Activated naive CD4-positive, alpha-beta T cell treated with anti-CD3 and anti-CD28 coated beads, Interleukin-2, amount 10 ng/mL, durations not matched to agents 7 days and 5 days (primary cell): ENCODE measurements around the gene WEE2.

Experiments
- CTCF ChIA-PET: fragments of 350-600 bp; sonication (Branson Sonifier 250); formaldehyde crosslinking; loops from one replicate; lab custom pipeline; 2021; ENCODE audit warnings: antibody characterized with exemption; lab: Charles Lee
- DNase-seq: peaks from one replicate; pipeline ENCODE4 v3.0.0-alpha.2; 2020
- H3K27ac Mint-ChIP-seq: one replicate; pipeline ENCODE4 v1.8.0; 2021; ENCODE audit warnings: mild to moderate bottlenecking, moderate library complexity, mixed read lengths
- H3K27me3 Mint-ChIP-seq: one replicate; pipeline ENCODE4 v1.8.0; 2021; ENCODE audit warnings: mild to moderate bottlenecking, mixed read lengths
- H3K36me3 Mint-ChIP-seq: one replicate; pipeline ENCODE4 v1.8.0; 2021; ENCODE audit warnings: mixed read lengths
- H3K4me1 Mint-ChIP-seq: one replicate; pipeline ENCODE4 v1.8.0; 2021; ENCODE audit warnings: mixed read lengths
- H3K4me3 Mint-ChIP-seq: one replicate; pipeline ENCODE4 v1.8.0; 2021; ENCODE audit warnings: mild to moderate bottlenecking, moderate library complexity, mixed read lengths
- H3K9me3 Mint-ChIP-seq: one replicate; pipeline ENCODE4 v1.8.0; 2021; ENCODE audit warnings: mixed read lengths

WEE2 gene

GRCh38 chr7:141697211-141697871, 10.8 kb upstream of the WEE2 start:
- CTCF ChIA-PET: no interaction called here
- H3K36me3 Mint-ChIP-seq: peaks cover 13% of the 10 kb centered on the region
- no peak overlapping the region for H3K27ac Mint-ChIP-seq
- no peaks in the 10 kb centered on the region for H3K9me3 Mint-ChIP-seq
- H3K4me3 Mint-ChIP-seq: no peak overlapping the region
- no peak for DNase-seq
- no peaks in the 10 kb centered on the region for H3K27me3 Mint-ChIP-seq
- peaks cover 31% of the 10 kb centered on the region for H3K4me1 Mint-ChIP-seq

- peaks cover 3% of the 10 kb centered on the region for H3K27me3 Mint-ChIP-seq
- peaks cover 13% of the 10 kb centered on the region for H3K36me3 Mint-ChIP-seq
- CTCF ChIA-PET: no interaction called here
- H3K9me3 Mint-ChIP-seq: no peaks in the 10 kb centered on the region
- H3K4me1 Mint-ChIP-seq: peaks cover 34% of the 10 kb centered on the region
- no peak overlapping the region for H3K27ac Mint-ChIP-seq
- H3K4me3 Mint-ChIP-seq: no peak overlapping the region
- no peak for DNase-seq
Measured at GRCh38 chr7:141698247-141699015, 9.7 kb upstream of the WEE2 start.

DNA sequence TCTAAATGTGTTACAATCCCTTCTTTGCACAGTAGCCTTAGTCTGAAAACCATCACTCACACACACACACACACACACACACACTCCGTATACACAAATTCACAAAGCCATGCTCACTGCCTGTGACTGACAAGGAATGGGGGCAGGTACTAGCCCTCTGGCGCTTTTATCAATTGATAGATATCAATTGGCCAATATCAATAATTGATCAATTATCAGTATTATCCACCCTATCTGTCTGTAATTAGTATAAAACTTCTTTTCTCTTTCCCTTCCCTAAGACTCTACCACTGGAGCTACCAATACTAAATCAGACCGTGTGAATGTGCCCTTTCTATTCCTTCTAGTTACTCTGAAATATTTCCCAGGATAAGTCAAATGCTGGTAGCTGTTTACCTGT, 8.3 kb upstream of the WEE2 start:
- peak overlapping the region; percentile 76 for H3K4me3 Mint-ChIP-seq
- CTCF ChIA-PET: interaction anchor here (1.2 to 3.3 kb wide), 2 partner anchors 14 to 45 kb away, joined by 4 to 15 read pairs; no protein-coding TSS in a partner anchor
- H3K4me1 Mint-ChIP-seq: peaks cover 34% of the 10 kb centered on the region
- no peak for DNase-seq
- H3K27ac Mint-ChIP-seq: peak overlapping the region; percentile 1
- H3K9me3 Mint-ChIP-seq: no peaks in the 10 kb centered on the region
- peaks cover 11% of the 10 kb centered on the region for H3K27me3 Mint-ChIP-seq
- H3K36me3 Mint-ChIP-seq: peaks cover 9% of the 10 kb centered on the region

GRCh38 chr7:141700296-141700847, 7.8 kb upstream of the WEE2 start:
- Mint-ChIP-seq H3K9me3 (no peaks in the 10 kb centered on the region), H3K4me3 (peak overlapping the region; percentile 76), H3K27ac (peak overlapping the region; percentile 76), H3K27me3 (peaks cover 13% of the 10 kb centered on the region), H3K4me1 (peaks cover 34% of the 10 kb centered on the region), H3K36me3 (peaks cover 9% of the 10 kb centered on the region)
- CTCF ChIA-PET: interaction anchor here (0.5 to 3.7 kb wide), 5 partner anchors 15 to 684 kb away, joined by 3 to 17 read pairs (median 4); partner anchors contain the start of gene SSBP1
- DNase-seq: no peak

- peaks cover 34% of the 10 kb centered on the region for H3K4me1 Mint-ChIP-seq
- H3K36me3 Mint-ChIP-seq: peaks cover 9% of the 10 kb centered on the region
- CTCF ChIA-PET: interaction anchor here (1.0 to 3.7 kb wide), 5 partner anchors 15 to 46 kb away, joined by 3 to 17 read pairs (median 4); partner anchors contain the start of gene SSBP1
- H3K9me3 Mint-ChIP-seq: no peaks in the 10 kb centered on the region
- peak; percentile 24 for DNase-seq
- peaks cover 15% of the 10 kb centered on the region for H3K27me3 Mint-ChIP-seq
- peak overlapping the region; percentile 76 for H3K27ac Mint-ChIP-seq
- peak overlapping the region; percentile 76 for H3K4me3 Mint-ChIP-seq
Measured at GRCh38 chr7:141700848-141701371, 7.2 kb upstream of the WEE2 start.

GRCh38 chr7:141701489-141702046, 6.6 kb upstream of the WEE2 start:
- peaks cover 17% of the 10 kb centered on the region for H3K27me3 Mint-ChIP-seq
- peaks cover 31% of the 10 kb centered on the region for H3K4me1 Mint-ChIP-seq
- peaks cover 6% of the 10 kb centered on the region for H3K36me3 Mint-ChIP-seq
- peak; percentile 85 for DNase-seq
- peak overlapping the region; percentile 76 for H3K4me3 Mint-ChIP-seq
- peak overlapping the region; percentile 73 for H3K27ac Mint-ChIP-seq
- CTCF ChIA-PET: interaction anchor here (1.6 to 3.7 kb wide), 3 partner anchors 34 to 47 kb away, joined by 3 to 17 read pairs (median 15); partner anchors contain the start of gene SSBP1
- H3K9me3 Mint-ChIP-seq: no peaks in the 10 kb centered on the region

DNA sequence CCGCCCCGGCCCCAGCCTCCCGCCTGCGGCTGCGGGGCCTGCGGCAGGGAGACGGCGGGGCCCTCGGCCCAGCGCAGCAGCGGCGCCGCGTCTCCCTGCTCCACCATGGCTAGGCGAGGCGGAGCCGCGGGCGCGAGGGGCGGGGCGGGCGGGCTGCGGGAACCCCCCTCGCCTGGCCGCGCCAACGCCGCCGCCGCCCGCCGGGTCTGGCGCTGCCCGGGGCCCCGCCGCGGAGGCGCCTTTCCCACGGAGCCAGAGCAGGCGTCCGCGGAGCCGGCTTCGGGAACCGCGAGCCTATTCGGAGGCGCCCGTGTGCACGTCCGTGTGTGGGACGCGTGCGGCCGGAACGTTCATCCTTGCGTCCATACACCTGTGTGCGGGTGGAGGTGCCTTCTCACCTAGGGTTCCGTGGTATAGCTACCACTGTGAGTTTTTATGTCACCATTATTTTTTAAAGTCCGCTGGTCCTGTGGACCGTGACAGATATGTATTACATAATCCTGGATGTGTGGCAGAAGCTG, 6.0 kb upstream of the WEE2 start, which contains the start of gene DENND11:
TSS of gene DENND11 (minus strand) at position 120 of the 521 bp plus-strand sequence. CDS start at position 107, 13 bp downstream.
- H3K9me3 Mint-ChIP-seq: no peaks in the 10 kb centered on the region
- H3K36me3 Mint-ChIP-seq: peaks cover 5% of the 10 kb centered on the region
- CTCF ChIA-PET: interaction anchor here (0.7 to 3.7 kb wide), 4 partner anchors 34 to 47 kb away, joined by 3 to 17 read pairs (median 9); partner anchors contain the start of gene SSBP1
- DNase-seq: peak; percentile 58
- H3K4me1 Mint-ChIP-seq: peaks cover 31% of the 10 kb centered on the region
- H3K4me3 Mint-ChIP-seq: peak within 1 kb of the TSS; percentile 76
- peak within 1 kb of the TSS; percentile 77 for H3K27ac Mint-ChIP-seq
- peaks cover 21% of the 10 kb centered on the region for H3K27me3 Mint-ChIP-seq

- H3K4me3 Mint-ChIP-seq: no peak overlapping the region
- CTCF ChIA-PET: interaction anchor here (0.7 to 3.7 kb wide), 4 partner anchors 34 to 655 kb away, joined by 3 to 17 read pairs (median 9); partner anchors contain the start of gene SSBP1
- DNase-seq: no peak
- peaks cover 21% of the 10 kb centered on the region for H3K27me3 Mint-ChIP-seq
- H3K36me3 Mint-ChIP-seq: peaks cover 5% of the 10 kb centered on the region
- H3K27ac Mint-ChIP-seq: no peak overlapping the region
- peaks cover 31% of the 10 kb centered on the region for H3K4me1 Mint-ChIP-seq
- no peaks in the 10 kb centered on the region for H3K9me3 Mint-ChIP-seq
Measured at GRCh38 chr7:141702892-141703291, 5.3 kb upstream of the WEE2 start.

DNA sequence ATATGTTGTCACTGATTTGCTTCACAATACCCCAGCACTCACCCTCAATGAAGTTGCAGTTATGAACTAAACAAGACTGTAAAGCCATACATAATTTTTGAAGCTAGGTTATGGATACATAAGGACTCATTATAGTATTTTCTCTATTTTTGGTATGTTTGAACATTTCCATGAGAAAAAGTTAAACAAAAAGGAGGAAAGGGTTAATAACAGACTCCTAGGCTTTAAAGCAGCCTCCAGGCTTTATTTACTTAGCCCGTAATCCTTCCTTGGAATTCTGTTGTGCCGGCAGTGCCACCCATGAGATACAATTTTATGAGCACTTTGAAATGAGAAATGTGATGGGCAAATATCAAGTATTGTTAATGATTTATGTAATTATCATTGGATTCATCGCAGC, 4.0 kb upstream of the WEE2 start:
- CTCF ChIA-PET: no interaction called here
- H3K9me3 Mint-ChIP-seq: no peaks in the 10 kb centered on the region
- peaks cover 5% of the 10 kb centered on the region for H3K36me3 Mint-ChIP-seq
- peaks cover 22% of the 10 kb centered on the region for H3K4me1 Mint-ChIP-seq
- peaks cover 21% of the 10 kb centered on the region for H3K27me3 Mint-ChIP-seq
- no peak for DNase-seq
- no peak overlapping the region for H3K4me3 Mint-ChIP-seq
- no peak overlapping the region for H3K27ac Mint-ChIP-seq

GRCh38 chr7:141704741-141705140, 3.4 kb upstream of the WEE2 start:
- Mint-ChIP-seq H3K36me3 (peaks cover 5% of the 10 kb centered on the region), H3K9me3 (no peaks in the 10 kb centered on the region), H3K4me1 (peaks cover 18% of the 10 kb centered on the region), H3K27ac (no peak overlapping the region), H3K27me3 (peaks cover 21% of the 10 kb centered on the region), H3K4me3 (no peak overlapping the region)
- CTCF ChIA-PET: no interaction called here
- no peak for DNase-seq

DNA sequence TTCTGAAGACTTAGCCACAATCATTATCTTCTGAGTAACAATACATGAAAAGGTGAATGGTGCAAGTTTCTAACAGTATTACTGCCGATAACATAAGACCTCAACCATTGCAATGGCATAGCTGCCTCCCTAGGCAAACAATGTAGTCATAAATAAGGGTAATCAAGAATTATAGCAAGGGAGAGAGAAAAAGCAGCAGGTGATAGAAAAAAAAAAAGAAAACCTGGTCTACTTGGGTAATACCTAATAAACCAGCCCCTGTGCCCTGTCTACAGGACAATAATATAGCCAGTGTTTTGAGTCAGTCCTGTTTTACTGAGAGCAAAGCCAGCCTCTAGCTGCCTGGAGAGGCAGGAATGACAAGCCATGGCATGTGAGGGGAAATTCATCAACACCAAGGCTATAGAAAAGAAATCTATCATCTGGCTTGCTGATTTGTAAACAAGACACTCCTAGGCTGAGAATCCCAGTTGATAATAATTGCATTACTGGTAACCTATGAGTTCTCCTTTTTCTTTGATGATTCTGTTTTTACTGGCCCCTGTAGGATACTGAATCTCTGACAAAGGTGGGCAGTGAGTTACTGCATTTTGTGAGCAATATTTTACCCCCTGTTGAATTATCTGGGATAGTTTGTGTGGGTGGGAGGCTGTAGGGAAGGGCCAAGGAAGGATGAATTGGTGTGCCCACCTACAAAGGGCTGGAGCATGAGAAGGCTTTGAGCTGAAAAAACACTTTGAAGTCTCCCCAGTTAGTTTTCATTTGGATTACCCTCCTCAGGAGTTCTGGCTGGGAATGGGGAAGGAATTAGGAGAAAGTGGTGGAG, 1.7 kb upstream of the WEE2 start:
- Mint-ChIP-seq H3K9me3 (no peaks in the 10 kb centered on the region), H3K27ac (no peak overlapping the region), H3K4me3 (no peak overlapping the region), H3K36me3 (no peaks in the 10 kb centered on the region), H3K27me3 (peaks cover 21% of the 10 kb centered on the region), H3K4me1 (peaks cover 10% of the 10 kb centered on the region)
- no peak for DNase-seq
- CTCF ChIA-PET: no interaction called here

DNA sequence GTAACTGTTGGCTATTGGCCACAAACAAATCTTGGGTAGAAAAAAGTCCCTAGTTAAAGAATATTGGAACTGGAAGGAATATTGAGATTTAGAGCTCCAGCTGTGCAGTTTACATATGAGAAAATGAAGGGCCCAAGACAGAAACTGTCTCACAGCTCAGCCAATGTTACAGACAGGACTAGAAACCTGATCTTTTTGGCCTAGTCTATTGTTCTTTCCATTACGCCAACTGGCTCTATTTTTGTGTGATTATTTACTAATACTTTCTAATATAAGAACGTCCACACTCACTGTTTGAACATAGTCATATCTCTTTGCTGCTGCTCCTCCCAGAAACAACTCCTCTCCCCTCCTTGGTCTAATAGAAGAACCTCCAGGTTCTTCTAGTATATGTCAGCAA, 1.2 kb downstream of the WEE2 start:
- Mint-ChIP-seq H3K4me1 (peaks cover 14% of the 10 kb centered on the region), H3K4me3 (no peak overlapping the region), H3K36me3 (no peaks in the 10 kb centered on the region), H3K9me3 (no peaks in the 10 kb centered on the region), H3K27ac (no peak overlapping the region), H3K27me3 (peaks cover 15% of the 10 kb centered on the region)
- DNase-seq: no peak
- CTCF ChIA-PET: interaction anchor here (1.1 to 2.0 kb wide), 4 partner anchors 28 to 59 kb away, joined by 3 to 8 read pairs (median 4); partner anchors contain the start of gene SSBP1

DNA sequence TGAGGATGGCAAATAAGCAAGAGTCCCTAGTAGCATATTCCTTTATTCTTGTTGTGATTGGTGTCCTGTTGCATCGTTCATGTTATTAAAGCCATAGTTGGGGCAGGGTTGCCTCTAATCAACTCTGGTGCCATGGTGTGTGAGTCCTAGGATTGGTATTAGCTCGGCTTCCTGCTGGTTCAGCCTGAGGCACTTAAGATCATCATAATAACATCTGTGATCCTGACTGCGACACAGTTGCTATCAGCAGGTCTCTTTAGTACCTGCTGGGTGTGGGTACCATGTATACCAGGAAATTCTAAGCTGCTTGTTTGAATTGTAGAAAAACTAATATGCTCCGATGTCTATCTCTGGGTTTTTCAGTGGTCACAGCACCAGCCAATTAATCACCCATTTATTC, 1.6 kb downstream of the WEE2 start:
- H3K4me3 Mint-ChIP-seq: no peak overlapping the region
- H3K4me1 Mint-ChIP-seq: peaks cover 14% of the 10 kb centered on the region
- CTCF ChIA-PET: interaction anchor here (1.8 to 2.0 kb wide), 3 partner anchors 28 to 60 kb away, joined by 4 to 8 read pairs (median 5); partner anchors contain the start of gene SSBP1
- H3K27ac Mint-ChIP-seq: no peak overlapping the region
- H3K36me3 Mint-ChIP-seq: no peaks in the 10 kb centered on the region
- H3K27me3 Mint-ChIP-seq: peaks cover 11% of the 10 kb centered on the region
- H3K9me3 Mint-ChIP-seq: no peaks in the 10 kb centered on the region
- no peak for DNase-seq
